Effector CD8-positive, alpha-beta T cell (primary cell): ENCODE results near the gene SPARC.

Source experiments
- DNase-seq: peaks from one replicate; lab custom pipeline; 2025; lab: John Stamatoyannopoulos, UW

SPARC gene

GRCh38 chr5:151660616-151661495 lies 25.9 kb downstream of the SPARC start:
- no peak for DNase-seq

DNA sequence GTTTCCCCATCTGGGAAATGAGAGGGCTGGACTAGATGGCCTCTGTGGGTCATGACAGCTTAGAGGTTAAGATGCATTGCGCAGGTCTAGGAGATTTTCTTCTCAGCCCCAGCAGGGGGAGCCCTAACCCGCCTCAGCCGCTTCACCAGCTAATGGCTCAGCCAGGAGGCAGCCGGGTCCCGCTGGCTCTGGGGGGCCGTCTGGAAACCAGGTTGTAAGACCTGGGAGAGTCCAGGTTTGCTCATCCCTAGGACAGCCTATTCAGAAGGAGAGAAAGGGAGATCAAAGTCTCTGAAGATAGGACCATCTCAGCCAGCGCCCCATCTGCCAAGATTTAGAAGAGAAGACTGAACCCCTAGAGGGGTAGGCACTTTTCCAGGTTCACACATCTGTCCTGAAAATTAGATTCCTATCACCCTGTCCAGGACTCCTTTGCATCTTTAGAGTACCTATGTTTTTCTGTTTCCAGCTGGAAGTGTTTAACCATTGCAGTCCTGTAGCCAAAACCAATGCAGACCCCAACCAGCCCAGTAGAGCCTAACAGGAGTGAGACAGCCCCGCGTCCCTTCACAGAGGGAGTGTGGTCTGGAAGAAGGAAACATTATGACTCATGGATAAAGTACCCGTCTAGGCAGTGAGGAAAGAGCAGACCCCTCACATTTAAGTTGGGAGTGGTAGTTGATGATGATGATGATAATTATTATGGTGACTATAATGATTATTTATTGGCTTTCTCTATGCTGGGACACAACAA lies 27.5 kb downstream of the SPARC start:
- DNase-seq: peak; percentile 56

GRCh38 chr5:151657114-151657513 lies 29.6 kb downstream of the SPARC start:
- no peak for DNase-seq

DNA sequence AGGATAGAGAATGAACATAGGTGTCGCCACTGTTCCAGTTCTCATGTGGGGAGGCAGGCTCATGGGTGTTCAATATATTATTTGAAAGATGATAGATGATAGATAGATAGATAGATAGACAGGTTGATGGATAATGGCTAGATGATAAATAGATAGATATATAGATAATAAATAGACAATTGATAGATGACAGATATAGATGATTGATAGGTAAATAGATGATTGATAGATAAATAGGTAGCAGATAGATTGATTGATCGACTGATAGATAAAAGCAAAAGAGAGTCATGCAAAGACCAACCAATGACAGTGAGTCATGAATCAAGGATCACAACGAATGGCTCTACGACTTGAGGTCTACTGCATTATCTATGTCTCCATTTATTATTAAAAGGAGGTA lies 30.4 kb downstream of the SPARC start:
- no peak for DNase-seq

DNA sequence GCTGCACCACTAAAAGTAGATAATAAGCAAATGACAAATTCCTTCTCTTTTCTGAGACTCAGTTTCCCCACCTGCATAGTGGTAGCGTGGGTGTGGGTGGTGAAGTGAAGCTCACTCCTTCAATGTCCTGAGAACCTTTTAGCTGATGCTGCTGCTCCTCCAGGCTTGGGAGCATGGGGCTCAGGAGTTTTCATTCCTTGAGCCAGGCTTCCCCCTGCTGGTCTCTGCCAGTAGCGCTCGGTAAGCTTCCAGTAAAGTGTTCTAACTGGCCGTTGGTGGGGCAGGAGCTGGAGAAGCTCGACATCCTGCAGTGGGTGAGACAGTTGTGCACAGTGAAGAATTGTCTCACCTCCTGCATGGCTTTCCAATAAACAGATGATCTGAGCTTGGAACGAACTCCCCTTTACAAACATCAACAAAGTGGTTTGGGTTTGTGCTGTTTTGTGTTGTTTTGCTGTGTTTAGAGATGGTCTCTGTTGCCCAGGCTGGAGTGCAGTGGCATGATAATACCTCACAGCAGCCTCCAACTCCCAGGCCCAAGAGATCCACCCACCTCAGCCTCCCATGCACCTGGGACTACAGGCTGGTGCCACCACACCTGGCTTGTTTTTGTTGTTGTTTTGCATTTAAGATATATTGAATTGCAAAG lies 34.6 kb downstream of the SPARC start:
- DNase-seq: peak; percentile 59

DNA sequence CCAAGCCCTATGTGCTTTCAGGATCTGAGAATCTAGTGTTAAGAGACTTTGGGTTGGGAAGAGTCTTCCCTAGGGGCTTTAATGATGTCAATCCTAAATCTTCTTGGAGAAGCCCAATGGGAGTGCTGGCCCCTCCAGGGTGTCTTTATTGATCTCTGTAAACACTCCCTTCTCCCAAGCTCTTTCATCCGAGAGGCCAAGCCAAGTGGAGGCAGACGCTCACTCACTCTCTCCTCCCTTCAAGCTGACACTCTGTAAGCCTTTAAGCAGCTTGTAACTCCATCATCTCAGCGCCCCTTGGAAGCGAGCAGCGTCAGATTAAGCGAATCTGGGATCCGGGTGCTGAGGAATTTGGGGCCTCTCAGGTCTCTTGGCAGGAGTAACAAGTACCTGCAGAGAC lies 37.7 kb downstream of the SPARC start:
- no peak for DNase-seq

DNA sequence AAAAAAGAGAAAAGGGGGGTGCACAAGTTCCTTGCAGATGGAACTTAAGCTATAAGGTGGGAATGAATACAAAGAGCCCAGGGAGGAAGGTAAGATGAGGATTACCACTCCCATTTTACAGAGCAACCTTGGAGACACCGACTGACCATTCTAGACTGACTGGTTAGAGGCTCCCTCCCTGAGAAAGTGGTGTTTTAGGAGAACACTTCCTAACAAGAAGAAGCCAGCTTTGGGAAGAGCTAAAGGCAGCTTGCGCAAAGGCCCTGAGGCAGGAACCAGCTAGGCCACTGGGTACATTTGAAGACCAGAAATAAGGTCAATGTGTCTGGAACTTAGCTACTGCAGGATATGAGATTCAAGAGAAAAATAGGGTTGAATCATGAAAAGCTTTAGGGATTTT lies 38.6 kb downstream of the SPARC start:
- no peak for DNase-seq

DNA sequence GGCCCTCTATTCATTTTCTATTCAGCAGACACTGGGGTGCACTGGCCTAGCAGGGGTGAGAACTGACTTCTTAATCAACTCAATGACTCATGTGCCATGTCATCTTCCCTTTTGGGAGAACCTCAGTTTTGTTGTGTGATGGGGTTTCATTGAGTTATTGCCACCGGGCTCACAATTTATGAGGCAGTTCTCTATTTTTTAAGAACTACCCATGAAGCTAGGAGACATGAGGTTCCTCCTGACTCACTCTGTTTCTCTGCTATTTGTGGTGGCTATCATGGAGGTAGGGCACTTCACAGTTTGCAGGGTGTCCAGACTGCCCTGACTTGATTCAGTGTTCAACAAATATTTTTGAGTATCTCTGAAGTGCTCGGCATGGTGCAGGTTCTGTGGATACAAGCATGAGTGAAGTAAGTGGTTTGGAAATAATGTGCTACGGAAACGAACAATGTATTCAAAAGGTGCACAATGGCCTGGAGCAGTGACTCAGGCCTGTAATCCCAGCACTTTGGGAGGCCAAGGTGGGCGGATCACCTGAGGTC lies 39.3 kb downstream of the SPARC start:
- no peak for DNase-seq

GRCh38 chr5:151646334-151646733 lies 40.4 kb downstream of the SPARC start:
- DNase-seq: no peak

DNA sequence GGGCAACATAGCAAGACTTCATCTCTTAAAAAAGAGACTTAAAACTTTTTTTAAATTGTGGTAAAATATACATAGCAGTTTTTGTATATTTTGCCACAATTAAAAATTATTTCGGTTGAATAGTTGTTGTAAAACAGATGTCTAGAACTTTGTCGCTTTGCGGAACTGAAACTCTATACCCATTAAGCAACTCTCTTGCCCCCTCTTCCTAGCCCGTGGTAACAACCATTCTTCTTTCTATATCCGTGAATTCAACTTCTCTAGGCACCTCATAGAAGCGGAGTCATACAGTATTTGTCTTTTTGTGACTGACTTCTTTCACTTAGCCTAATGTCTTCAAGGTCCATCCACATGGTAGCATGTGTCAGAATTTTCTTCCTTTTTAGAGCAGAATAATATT lies 43.3 kb downstream of the SPARC start:
- DNase-seq: no peak

DNA sequence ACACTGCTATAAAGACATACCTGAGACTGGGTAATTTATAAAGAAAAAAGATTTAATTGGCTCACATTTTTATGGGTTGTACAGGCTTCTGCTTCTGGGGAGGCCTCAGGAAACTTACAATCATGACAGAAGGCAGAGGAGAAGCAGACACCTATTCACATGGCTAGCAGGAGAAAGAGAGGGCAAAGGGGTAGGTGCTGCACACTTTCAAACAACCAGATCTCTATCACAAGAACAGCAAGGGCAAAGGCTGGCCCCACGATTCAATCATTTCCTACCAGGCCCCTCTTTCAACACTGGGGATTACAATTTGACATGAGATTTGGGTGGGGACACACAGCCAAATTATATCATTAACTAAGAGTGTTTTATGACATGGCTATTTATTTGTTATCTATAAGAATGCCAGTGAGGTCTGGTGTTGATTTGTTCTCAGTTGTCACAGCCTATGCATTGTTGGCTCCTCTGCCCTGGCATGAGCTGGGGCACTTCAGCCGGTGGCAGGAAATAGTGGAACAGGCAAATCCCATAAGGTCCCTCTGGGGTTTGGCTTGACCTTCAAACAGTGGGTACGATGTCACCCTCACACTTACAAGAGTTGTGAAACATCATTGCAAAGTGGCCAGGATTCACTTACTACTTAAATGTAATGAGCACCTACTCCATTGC lies 44.1 kb downstream of the SPARC start:
- no peak for DNase-seq

- DNase-seq: no peak
These were observed 48.1 kb downstream of the SPARC start for GRCh38 chr5:151638619-151639018.

- no peak for DNase-seq
These were observed 49.0 kb downstream of the SPARC start for GRCh38 chr5:151637676-151638075.

GRCh38 chr5:151633892-151634291 lies 52.8 kb downstream of the SPARC start:
- DNase-seq: no peak

DNA sequence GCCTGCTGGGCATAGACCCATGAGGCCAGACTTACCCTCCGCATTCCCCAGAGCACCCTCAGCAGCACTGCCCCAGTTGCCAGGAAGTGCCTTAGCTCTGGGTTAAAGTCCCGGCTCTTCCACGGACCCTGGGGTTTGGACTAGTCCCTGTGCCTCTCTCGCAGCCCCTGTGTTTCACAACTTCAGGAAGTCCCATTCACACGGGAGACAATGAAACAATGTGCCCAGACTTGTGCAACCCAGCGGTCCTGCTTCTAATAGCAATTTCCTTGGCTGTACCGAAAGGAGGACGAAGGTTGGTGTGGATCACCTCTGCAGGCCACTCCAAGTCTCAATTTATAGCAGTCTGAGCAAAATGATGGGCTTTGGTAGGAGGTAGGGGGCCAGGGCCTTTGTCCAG lies 53.8 kb downstream of the SPARC start:
- DNase-seq: no peak

- no peak for DNase-seq
These were observed 54.2 kb downstream of the SPARC start for GRCh38 chr5:151632524-151632923.

DNA sequence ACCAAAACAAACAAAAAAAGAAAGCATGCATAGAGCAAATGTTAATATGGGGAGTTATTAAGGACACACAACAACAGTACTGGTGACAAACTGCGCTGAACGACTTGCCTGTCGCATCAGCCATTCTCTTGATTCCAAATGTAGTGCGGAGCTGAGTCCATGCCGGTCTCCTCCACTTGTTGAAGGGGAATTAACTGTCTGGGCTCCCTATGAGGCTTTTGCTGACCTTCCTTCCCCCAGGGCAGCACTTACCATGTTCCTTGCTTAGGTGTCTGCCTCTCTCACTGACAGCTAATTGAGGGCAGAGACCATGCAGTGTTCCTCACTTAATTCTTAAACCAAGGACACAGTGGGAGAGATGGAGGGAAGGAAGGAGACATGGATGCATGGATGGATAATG lies 54.8 kb downstream of the SPARC start:
- no peak for DNase-seq

- no peak for DNase-seq
These were observed 56.6 kb downstream of the SPARC start for GRCh38 chr5:151630088-151630487.

DNA sequence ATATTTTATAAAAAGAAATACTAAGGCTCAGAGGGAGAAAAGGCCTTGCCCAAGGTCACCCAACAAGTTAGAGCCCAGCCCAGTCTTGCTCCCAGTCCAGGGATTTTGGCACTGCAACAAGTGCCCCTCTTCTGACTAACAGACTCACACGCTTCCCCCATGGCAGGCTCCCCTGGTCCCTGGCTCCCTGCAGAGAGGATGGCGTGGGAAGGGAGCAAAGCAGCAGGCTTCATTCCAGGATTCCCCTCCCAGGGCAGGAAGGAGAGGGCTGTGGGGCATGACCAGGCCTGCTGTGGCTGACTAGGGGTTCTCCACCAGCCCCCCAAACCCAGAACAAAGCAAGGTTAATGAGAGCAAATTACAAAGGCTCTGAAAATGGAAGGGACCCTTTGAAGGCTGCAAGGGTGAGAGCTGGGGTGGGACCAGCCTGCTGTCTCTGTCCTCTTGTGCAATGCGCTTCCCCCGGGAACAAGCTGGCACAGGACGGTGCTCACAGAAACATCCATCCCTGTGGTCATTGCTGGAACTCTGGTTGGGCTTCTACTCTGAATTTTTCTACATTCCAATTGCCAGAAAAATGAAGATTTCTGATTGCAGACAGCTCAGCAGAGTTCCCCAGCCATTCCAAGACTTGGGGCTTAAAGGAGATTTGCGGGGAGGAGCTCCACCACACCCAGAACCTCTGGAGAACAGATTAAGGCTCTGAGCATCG lies 58.4 kb downstream of the SPARC start:
- no peak for DNase-seq

DNA sequence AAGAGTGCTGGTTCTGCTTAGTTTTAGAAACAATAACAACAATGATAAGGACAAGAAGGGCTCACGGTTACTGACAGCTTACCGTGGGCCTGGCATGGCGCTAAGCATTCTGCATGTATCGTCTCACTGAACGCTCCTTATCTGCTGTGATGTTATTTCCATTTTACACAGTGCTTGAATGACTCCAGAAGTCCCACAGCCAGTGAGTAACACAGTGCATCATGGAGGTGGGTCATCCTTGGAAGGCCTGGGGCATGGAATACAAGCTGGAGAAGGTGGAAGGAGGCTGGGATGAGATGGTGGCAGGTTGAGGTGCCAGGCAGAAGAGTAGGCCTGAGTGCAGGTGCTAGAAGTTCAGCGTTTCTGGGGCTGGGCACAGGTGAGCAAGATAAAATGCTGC lies 59.1 kb downstream of the SPARC start:
- DNase-seq: no peak

DNA sequence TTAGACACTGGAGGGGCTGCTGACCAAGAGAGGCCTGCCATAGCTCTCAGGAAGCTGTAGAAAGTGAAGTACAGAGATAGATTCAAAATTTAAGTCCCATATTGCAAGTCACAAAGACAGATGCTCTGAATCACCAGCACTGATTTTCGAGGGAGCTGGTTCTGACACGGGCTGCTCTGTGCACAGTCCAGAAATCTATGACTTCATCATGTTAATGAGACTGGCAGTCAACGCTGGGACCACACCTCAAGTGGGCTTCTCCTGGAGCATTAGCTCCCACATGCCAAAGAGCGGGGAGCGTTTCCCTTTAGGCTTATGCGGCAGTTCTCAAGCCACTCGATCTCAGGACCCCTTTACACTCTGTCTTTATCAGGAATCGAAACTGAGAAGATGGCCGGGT lies 61.4 kb downstream of the SPARC start:
- no peak for DNase-seq
